H7 (cell line): Measurements from ENCODE around the gene RREB1. TPM values are rescaled to one million over a fixed set of nuclear protein-coding genes. Genes with fewer than 3 reads are reported as not detected.

ENCODE experiments used
- DNase-seq: peaks from one replicate; pipeline ENCODE4 v3.0.0; 2012
- H3K27me3 ChIP-seq: 2 replicates; pipeline ENCODE4 v1.6.0; 2011; ENCODE audit warnings: mild to moderate bottlenecking, low read length; ENCODE audit not compliant: control insufficient read depth, insufficient read depth
- H3K36me3 ChIP-seq: replicated peaks from 2 replicates; pipeline ENCODE4 v1.5.1; 2011; ENCODE audit warnings: low read length; ENCODE audit not compliant: control insufficient read depth, insufficient read depth
- H3K4me3 ChIP-seq: 2 replicates; pipeline ENCODE4 v1.5.1; 2011; ENCODE audit warnings: low read depth, mild to moderate bottlenecking, control low read depth, low read length, moderate library complexity; ENCODE audit not compliant: insufficient read depth
- total RNA-seq: library from RNA; depleted of rRNA; stranded (reverse); fragments of >200 nt; shearing (Covaris generic); gene quantifications from 2 replicates; pipeline ENCODE4 v1.2.3, GENCODE V29; 2014

The RREB1 gene
- total RNA-seq, 1 experiment from 2014 or later = 24.2 TPM

- no peak for DNase-seq
Measured at GRCh38 chr6:7189101-7189758, 81.5 kb downstream of the RREB1 start.

GRCh38 chr6:7190791-7191190, 83.0 kb downstream of the RREB1 start:
- no peaks in the 10 kb centered on the region for H3K27me3 ChIP-seq
- no peak for DNase-seq
- peaks cover 9% of the 10 kb centered on the region for H3K36me3 ChIP-seq
- no peak overlapping the region for H3K4me3 ChIP-seq

More at GRCh38 chr6:7189101-7189758, 81.5 kb downstream of the RREB1 start:
- Histone ChIP-seq H3K27me3 (no peaks in the 10 kb centered on the region), H3K4me3 (no peak overlapping the region), H3K36me3 (peaks cover 9% of the 10 kb centered on the region)

- no peak for DNase-seq
- Histone ChIP-seq H3K27me3 (no peaks in the 10 kb centered on the region), H3K4me3 (no peak overlapping the region), H3K36me3 (peaks cover 5% of the 10 kb centered on the region)
Measured at GRCh38 chr6:7193122-7193521, 85.4 kb downstream of the RREB1 start.

GRCh38 chr6:7194657-7195056, 86.9 kb downstream of the RREB1 start:
- DNase-seq = no peak
- H3K36me3 ChIP-seq = no peaks in the 10 kb centered on the region
- no peaks in the 10 kb centered on the region for H3K27me3 ChIP-seq
- no peak overlapping the region for H3K4me3 ChIP-seq

GRCh38 chr6:7195339-7196018, 87.7 kb downstream of the RREB1 start:
- Histone ChIP-seq H3K27me3 (no peaks in the 10 kb centered on the region), H3K4me3 (no peak overlapping the region), H3K36me3 (no peaks in the 10 kb centered on the region)
- no peak for DNase-seq

GRCh38 chr6:7196019-7196402, 88.2 kb downstream of the RREB1 start:
- Histone ChIP-seq H3K36me3 (no peaks in the 10 kb centered on the region), H3K4me3 (no peak overlapping the region), H3K27me3 (no peaks in the 10 kb centered on the region)
- DNase-seq = no peak

GRCh38 chr6:7196685-7197283, 89.0 kb downstream of the RREB1 start:
- Histone ChIP-seq H3K27me3 (no peaks in the 10 kb centered on the region), H3K36me3 (no peaks in the 10 kb centered on the region), H3K4me3 (no peak overlapping the region)
- DNase-seq = no peak

- no peak for DNase-seq
- Histone ChIP-seq H3K36me3 (no peaks in the 10 kb centered on the region; the same call in 1 of the 2 replicates), H3K27me3 (no peaks in the 10 kb centered on the region), H3K4me3 (no peak overlapping the region)
Measured at GRCh38 chr6:7197747-7198146, 90.0 kb downstream of the RREB1 start.

GRCh38 chr6:7198833-7199800, 91.4 kb downstream of the RREB1 start:
- DNase-seq = no peak
- no peaks in the 10 kb centered on the region; the same call in none of the 2 replicates for H3K36me3 ChIP-seq

GRCh38 chr6:7200598-7201443, 93.1 kb downstream of the RREB1 start:
- H3K4me3 ChIP-seq = no peak overlapping the region
- H3K27me3 ChIP-seq = no peaks in the 10 kb centered on the region
- H3K36me3 ChIP-seq = no peaks in the 10 kb centered on the region; the same call in none of the 2 replicates
- no peak for DNase-seq

More at GRCh38 chr6:7198833-7199800, 91.4 kb downstream of the RREB1 start:
- H3K4me3 ChIP-seq = no peak overlapping the region
- H3K27me3 ChIP-seq = no peaks in the 10 kb centered on the region

GRCh38 chr6:7201444-7201731, 93.6 kb downstream of the RREB1 start:
- no peak for DNase-seq
- no peaks in the 10 kb centered on the region for H3K27me3 ChIP-seq
- H3K36me3 ChIP-seq = no peaks in the 10 kb centered on the region; the same call in none of the 2 replicates
- H3K4me3 ChIP-seq = no peak overlapping the region

- H3K27me3 ChIP-seq = no peaks in the 10 kb centered on the region
- DNase-seq = no peak
- no peaks in the 10 kb centered on the region; the same call in none of the 2 replicates for H3K36me3 ChIP-seq
- H3K4me3 ChIP-seq = no peak overlapping the region
Measured at GRCh38 chr6:7201732-7202541, 94.2 kb downstream of the RREB1 start.

GRCh38 chr6:7202950-7203349, 95.2 kb downstream of the RREB1 start:
- Histone ChIP-seq H3K36me3 (no peaks in the 10 kb centered on the region; the same call in none of the 2 replicates), H3K4me3 (no peak overlapping the region), H3K27me3 (no peaks in the 10 kb centered on the region)
- no peak for DNase-seq
